Stimulated activated CD8-positive, alpha-beta memory T cell treated with anti-CD3 and anti-CD28 coated beads, Interleukin-7, amount 100 ng/mL, for 1 hour (primary cell): ENCODE results near the gene MEGF11.

ENCODE experiments used
- DNase-seq, 2 donors: peaks; one replicate each; pipeline ENCODE4 v3.0.0-alpha.2; 2020; ENCODE audit warnings: low read depth in 2 of 2

The MEGF11 gene

GRCh38 chr15:65970937-65971740, 282.4 kb downstream of the MEGF11 start:
- no peak for DNase-seq

- no peak for DNase-seq
These were observed 283.4 kb downstream of the MEGF11 start for GRCh38 chr15:65969865-65970816.

- DNase-seq = no peak
These were observed 285.0 kb downstream of the MEGF11 start for GRCh38 chr15:65968511-65968910.

GRCh38 chr15:65964792-65965433, 288.6 kb downstream of the MEGF11 start:
- no peak for DNase-seq

GRCh38 chr15:65963911-65964482, 289.6 kb downstream of the MEGF11 start:
- DNase-seq = no peak

GRCh38 chr15:65963358-65963757, 290.2 kb downstream of the MEGF11 start:
- no peak for DNase-seq

GRCh38 chr15:65962187-65962586, 291.4 kb downstream of the MEGF11 start:
- no peak for DNase-seq

GRCh38 chr15:65960586-65960985, 293.0 kb downstream of the MEGF11 start:
- no peak for DNase-seq

- DNase-seq = no peak
These were observed 294.7 kb downstream of the MEGF11 start for GRCh38 chr15:65958835-65959234.

GRCh38 chr15:65957451-65957850, 296.1 kb downstream of the MEGF11 start:
- DNase-seq = no peak

GRCh38 chr15:65956899-65957298, 296.7 kb downstream of the MEGF11 start:
- no peak for DNase-seq

GRCh38 chr15:65956307-65956706, 297.2 kb downstream of the MEGF11 start:
- DNase-seq = no peak

GRCh38 chr15:65954289-65954741, 299.2 kb downstream of the MEGF11 start:
- no peak for DNase-seq

GRCh38 chr15:65953622-65954021, 299.9 kb downstream of the MEGF11 start:
- no peak for DNase-seq

- DNase-seq = no peak
These were observed 301.0 kb downstream of the MEGF11 start for GRCh38 chr15:65952391-65953053.

GRCh38 chr15:65951007-65951406, 302.5 kb downstream of the MEGF11 start:
- DNase-seq = no peak

GRCh38 chr15:65949491-65949890, 304.1 kb downstream of the MEGF11 start:
- no peak for DNase-seq

GRCh38 chr15:65949011-65949410, 304.5 kb downstream of the MEGF11 start:
- no peak for DNase-seq

- DNase-seq = no peak
These were observed 305.2 kb downstream of the MEGF11 start for GRCh38 chr15:65948383-65948782.

GRCh38 chr15:65947041-65947440, 306.5 kb downstream of the MEGF11 start:
- no peak for DNase-seq

- DNase-seq = no peak
These were observed 307.9 kb downstream of the MEGF11 start for GRCh38 chr15:65945616-65946015.
